Epithelial cell of prostate (primary cell): ENCODE results near the gene EPN3.
A peak's percentile ranks its signal among the peaks of the same experiment; 100 is the strongest.

ENCODE experiments used
- DNase-seq: peaks from one replicate; pipeline ENCODE4 v3.0.0-alpha.2; 2011; ENCODE audit warnings: low read depth, low spot score
- H3K27ac ChIP-seq: fragments of 450-650 bp; 2 replicates; pipeline ENCODE4 v1.5.1; 2017; ENCODE audit warnings: mild to moderate bottlenecking

The EPN3 gene

DNA sequence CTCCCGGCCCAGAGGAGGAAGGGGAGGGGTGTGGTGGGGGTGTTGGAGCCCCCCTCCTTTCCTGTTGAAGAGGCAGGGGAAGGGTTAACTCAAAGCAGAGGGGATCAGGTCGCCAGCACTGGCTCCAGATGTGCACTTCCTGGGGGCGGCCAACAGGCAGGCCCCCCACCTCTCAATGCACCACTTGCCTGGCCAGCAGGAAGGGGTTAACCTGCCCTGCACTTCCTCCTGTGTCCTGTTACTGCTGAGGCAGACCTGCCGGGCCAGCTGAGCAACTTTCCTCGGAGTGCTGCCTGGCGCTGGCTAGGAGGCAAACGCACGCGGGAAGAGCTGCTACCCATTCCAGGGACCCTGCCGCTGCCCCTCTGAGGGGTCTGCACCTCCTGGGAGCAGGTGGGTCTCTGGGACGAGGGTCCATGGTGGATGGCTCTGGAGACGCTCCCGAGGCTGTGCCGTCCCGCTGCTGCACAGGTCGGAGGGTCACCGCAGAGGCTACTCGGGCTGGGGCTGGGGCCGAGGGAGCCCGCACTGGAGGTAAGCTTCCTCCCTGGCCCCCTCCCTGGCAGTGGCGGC is at the start of gene EPN3:
Gene EPN3 (plus strand): TSS at position 284 of the 573 bp plus-strand sequence. CDS start 3,822 bp downstream, outside the sequence.
- H3K27ac ChIP-seq: peak within 1 kb of the TSS; percentile 80
- DNase-seq: no peak

- no peak overlapping the region for H3K27ac ChIP-seq
- no peak for DNase-seq
These were observed 49.3 kb upstream of the EPN3 start for GRCh38 chr17:50483266-50483665.

DNA sequence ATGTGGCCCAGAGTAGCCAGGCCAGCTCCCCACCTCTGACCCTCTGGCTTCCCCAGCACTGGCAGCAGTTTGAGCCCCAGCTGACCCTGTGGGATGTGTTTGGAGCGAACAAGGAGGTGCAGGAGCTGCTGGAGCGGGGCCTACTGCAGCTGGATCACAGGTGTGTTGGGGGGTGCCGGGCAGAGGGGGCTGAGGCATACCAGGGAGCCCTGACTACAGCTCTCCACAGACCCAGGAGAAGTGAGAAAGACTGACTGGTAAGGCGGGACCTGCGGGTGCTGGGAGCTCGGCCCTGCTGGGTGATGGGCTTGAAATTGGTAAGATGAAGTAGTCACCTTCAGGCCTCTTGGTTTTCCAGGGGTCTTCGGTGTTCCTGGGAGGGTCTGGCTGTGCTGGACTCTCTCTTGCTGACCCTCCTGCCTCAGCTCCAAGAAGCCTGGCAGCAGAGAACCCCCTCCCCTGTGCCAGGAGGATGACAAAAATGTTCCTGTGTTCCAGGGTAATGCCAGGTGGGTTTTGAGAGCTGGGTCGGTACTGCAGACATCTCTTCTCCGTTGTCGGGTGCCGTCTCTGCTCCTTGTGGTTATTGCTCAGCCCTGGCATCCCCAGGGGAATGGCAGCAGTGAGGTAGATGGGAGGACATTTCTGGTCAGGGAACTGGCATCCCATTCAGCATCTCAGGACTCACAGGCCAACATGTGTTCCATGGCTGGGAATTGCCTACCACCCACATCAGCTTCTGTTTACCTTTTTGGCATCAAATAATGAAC is 48.0 kb upstream of the EPN3 start:
- no peak overlapping the region for H3K27ac ChIP-seq
- no peak for DNase-seq

DNA sequence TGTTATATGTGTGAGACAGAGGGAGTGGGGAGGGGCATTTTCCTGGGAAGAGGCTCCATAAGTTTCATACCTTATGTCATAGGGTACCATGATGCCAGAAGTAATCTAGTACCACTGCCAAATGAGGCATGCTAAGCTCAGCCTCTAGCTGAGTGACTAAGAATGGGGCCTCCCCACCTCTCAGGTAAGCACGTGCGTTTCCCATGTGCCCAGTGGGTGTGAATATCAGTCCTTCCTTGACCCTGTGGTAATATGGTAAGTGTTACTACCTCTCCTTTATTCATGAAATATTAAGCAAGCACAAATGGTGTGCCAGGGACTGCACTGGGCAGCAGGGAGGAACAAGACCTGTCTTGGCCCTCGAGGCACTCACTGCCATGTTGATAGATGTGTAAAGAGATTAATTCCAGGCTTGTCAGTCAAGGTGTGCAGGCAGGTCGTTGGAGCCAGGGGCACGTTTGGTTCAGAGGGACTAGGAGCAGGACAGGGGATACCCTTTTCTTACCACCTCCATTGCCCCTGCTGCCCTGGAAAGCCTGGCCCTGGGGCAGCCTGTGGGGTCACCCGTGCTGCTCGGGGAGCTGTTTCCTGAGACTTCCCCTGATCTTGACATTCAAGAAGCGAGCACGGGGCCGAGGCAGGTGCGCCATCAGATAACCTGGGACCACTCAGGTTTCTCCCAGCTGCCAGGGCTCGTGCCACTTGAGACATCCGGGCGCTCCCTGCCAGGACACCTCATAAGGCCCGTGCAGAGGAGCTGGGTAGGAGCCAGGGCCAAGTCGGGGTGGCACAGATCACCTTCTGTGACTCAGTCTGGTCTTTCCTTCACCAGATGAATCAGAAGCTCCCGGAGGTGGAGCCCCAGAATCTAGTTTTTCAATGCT is 45.1 kb upstream of the EPN3 start:
- peak overlapping the region; percentile 70 for H3K27ac ChIP-seq
- peak; percentile 56 for DNase-seq

DNA sequence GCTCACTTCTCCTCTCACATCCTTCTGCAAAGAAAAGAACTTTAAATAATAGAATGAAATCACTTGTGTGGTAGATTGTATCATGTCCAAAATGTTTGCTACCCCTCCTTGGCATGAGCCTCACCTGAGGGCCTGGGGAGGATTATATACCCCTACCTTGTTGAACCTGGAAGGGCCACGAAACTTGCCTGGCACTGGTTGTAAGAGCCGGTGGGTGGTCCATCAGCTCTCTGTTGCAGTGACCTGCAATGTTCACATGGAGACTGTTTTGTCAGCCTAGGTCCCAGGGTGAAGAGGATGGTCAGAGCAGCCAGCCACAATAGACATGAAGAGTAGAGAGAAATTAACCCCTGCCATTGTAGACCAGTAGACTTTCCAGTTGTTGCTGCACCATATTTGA is 43.7 kb upstream of the EPN3 start:
- no peak for DNase-seq
- no peak overlapping the region for H3K27ac ChIP-seq

DNA sequence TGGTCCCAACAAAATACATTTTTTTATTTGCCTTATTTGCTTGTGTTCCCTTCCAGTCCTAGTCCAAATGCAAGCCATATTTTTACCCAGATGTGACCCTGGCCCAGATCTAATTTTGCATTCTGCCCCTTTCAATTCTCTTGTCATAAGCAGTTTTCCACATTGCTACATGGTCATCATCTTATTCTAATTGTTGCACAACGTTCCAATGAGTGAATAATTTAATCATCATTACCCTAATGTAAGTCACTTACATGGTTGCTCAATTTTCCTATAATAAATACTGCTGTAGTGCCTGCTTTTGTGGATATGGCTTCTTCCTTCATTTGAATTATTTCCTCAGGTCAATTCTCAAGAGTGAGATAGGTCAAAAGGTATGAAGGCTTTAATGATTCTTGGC is 41.0 kb upstream of the EPN3 start:
- H3K27ac ChIP-seq: no peak overlapping the region
- no peak for DNase-seq

DNA sequence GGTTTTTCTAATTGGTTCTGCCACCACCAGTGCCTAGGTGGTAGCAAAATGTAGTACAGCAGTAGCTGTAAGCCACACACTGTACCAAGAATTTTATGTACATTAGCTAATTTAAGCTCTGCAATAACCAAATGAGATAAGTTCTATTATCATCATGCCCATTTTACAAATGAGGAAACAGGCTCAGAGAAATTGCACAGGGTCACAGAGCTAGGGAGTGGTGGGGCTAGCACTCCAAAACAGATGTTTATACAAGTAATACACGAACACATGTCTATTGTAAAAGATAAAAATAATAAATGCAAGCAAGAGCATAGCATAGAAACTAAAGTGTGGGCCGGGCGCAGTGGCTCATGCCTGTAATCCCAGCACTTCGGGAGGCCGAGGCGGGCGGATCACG is 40.3 kb upstream of the EPN3 start:
- DNase-seq: no peak
- no peak overlapping the region for H3K27ac ChIP-seq

DNA sequence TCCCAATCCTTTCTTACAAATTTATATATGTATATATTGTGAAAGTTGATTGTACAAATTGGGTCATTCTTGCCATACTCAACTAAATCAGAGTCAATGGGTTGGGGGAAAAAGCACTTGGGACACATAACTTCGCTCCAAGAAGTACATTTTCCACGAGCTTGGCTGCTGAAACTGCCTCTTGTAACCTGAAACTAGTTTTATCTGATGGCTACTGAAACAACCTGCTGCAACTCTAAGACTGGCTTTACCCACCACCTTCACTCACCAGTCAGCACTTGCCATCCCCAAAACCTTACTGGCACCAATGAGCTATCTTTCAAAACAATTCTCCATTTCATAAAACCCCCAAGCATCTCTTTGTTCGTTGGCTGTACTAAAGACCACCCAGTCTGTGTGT is 38.8 kb upstream of the EPN3 start:
- DNase-seq: no peak
- no peak overlapping the region for H3K27ac ChIP-seq

- DNase-seq: no peak
- no peak overlapping the region for H3K27ac ChIP-seq
These were observed 37.2 kb upstream of the EPN3 start for GRCh38 chr17:50495217-50495823.

DNA sequence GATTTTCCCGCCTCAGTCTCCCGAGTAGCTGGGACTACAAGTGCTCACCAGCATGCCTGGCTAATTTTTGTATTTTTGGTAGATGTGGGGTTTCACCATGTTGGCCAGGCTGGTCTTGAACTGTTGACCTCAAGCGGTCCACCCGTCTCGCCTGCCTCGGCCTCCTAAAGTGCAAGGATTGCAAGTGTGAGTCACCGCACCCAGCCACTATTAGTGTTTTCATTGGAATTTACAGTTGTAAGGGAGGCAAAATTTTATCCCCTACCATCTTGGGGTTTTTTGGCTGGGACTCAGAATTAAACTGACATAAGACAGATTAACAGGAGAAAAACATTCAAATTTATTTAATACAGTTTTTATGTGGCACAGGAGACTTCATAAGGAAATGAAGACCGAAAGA is 36.6 kb upstream of the EPN3 start:
- H3K27ac ChIP-seq: no peak overlapping the region
- DNase-seq: no peak

- H3K27ac ChIP-seq: peak overlapping the region; percentile 55
- peak; percentile 41 for DNase-seq
These were observed 34.3 kb upstream of the EPN3 start for GRCh38 chr17:50498021-50498874.

DNA sequence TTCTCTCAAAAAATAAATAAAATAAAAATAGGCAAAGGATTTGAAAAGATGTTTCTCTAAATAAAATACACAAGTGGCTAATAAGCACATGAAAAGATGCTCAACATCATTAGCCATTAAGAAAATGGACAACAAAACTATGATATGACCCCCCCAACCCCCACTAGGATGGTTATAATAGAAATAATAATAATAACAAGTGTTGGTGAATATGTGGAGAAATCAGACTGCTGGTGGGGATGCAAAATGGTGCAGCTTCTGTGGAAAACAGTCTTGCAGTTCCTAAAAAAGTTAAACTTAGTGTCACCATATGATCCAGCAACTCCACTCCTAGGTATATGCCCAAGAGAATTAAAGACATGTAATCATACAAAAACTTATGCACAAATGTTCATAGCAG is 33.3 kb upstream of the EPN3 start:
- DNase-seq: no peak
- no peak overlapping the region for H3K27ac ChIP-seq

DNA sequence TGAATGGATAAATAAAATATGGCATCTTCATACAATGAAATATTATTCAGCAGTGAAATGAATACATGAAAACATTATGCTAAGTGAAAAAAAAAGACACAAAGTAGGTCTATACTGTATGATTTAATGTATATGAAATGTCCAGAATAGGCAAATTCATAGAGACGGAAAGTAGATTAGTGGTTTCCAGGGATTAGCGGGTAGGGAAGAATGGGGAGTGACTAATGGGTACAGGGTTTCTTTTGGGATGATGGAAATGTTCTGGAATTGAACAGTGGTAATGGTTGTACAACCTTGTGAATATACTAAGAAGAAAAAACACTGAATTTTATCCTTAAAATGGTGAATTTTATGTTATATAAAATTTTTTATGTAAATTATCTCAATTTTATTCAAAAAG is 32.8 kb upstream of the EPN3 start:
- DNase-seq: no peak
- no peak overlapping the region for H3K27ac ChIP-seq

- no peak for DNase-seq
- H3K27ac ChIP-seq: no peak overlapping the region
These were observed 31.5 kb upstream of the EPN3 start for GRCh38 chr17:50501054-50501453.

- no peak for DNase-seq
- H3K27ac ChIP-seq: no peak overlapping the region
These were observed 30.1 kb upstream of the EPN3 start for GRCh38 chr17:50502301-50502990.

DNA sequence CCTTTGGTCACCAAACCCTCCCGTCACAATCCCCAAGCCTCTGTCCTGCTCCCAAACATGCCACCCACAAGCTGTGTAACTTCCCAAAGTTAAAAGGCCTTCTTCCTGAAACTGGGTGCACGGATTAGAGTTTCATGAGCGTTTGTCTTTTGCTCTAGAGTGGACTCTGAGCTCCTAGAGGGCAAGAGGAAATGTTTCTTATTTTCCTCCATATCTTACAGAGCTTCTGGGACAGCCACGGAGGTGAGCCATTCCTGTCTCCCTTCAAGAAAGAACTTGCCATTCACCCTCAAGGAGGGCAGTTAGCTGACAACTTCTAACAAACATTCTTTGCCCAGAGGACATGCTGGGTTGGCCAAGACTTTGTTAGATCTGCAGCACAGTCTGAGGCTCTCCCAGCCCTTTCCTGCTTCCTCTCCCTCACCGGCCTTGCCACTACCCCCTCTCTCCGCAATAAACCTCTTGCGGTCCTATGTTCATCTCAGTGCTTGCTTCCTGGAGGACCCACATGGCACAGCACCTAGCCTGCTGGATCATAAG is 26.9 kb upstream of the EPN3 start:
- no peak for DNase-seq
- H3K27ac ChIP-seq: peak overlapping the region; percentile 7

DNA sequence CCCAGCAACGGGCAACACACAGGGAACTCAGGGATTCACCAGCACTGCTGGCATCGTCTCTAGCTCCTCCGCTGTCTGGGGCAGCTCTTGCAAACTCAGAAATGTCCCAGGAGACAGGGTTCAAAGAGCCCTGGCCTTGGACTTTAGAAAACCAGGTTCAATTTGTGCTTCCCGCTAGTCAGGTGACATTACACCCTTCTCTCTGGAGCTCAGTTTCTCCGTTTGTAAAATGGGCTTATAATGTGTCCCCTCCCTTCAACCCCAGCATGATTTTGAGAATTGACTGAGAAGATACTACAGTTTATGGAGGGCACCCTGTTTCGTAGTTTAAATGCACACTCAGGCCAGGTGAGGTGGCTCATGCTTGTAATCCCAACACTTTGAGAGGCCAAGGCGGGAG is 26.2 kb upstream of the EPN3 start:
- H3K27ac ChIP-seq: no peak overlapping the region
- no peak for DNase-seq

- peak within 1 kb of the TSS; percentile 24 for H3K27ac ChIP-seq
- no peak for DNase-seq
These were observed 24.5 kb upstream of the EPN3 start, which contains the start of gene MYCBPAP for GRCh38 chr17:50507871-50508572. MYCBPAP (plus strand) TSS chr17:50508439; CDS start chr17:50508675, 236 bp downstream.
